Common myeloid progenitor, CD34-positive (primary cell): ENCODE measurements around the gene P2RX3.

ENCODE experiments used
- CTCF ChIA-PET: fragments of 350-600 bp; sonication (Branson Sonifier 250); formaldehyde crosslinking; loops from one replicate; lab custom pipeline; 2021; ENCODE audit warnings: antibody characterized with exemption; lab: Charles Lee
- POLR2A ChIA-PET: fragments of 350-600 bp; sonication (Branson Sonifier 250); formaldehyde crosslinking; loops from one replicate; lab custom pipeline; 2021; ENCODE audit warnings: antibody characterized with exemption; lab: Charles Lee
- DNase-seq, 3 donors: peaks; one replicate each; pipeline versions ENCODE4 v3.0.0 to v3.0.0-alpha.2; 2013
- H3K27ac ChIP-seq, 2 experiments: 1 replicate in 1 of 2; 2 replicates in 1 of 2; pipeline ENCODE4 v1.7.0; 2013; ENCODE audit warnings: inconsistent platforms in 2 of 2, low read length in 2 of 2, mild to moderate bottlenecking in 2 of 2, low read depth in 1 of 2, moderate library complexity in 1 of 2; ENCODE audit not compliant: severe bottlenecking in 2 of 2, insufficient read depth in 1 of 2, poor library complexity in 1 of 2
- H3K27me3 ChIP-seq, 5 experiments: replicated peaks in 2 of 5; 1 replicate in 3 of 5; 2 replicates in 2 of 5; pipeline versions ENCODE4 v1.6.1 to v1.7.0; 2013; ENCODE audit warnings: low read length in 4 of 5, mild to moderate bottlenecking in 2 of 5, moderate library complexity in 2 of 5, inconsistent platforms in 1 of 5; ENCODE audit not compliant: insufficient read depth in 5 of 5, control insufficient read depth in 4 of 5
- H3K36me3 ChIP-seq, 4 experiments: 1 replicate in 2 of 4; 2 replicates in 2 of 4; pipeline versions ENCODE4 v1.6.1 to v1.7.0; 2013; ENCODE audit warnings: low read length in 3 of 4, control low read depth in 1 of 4, mild to moderate bottlenecking in 1 of 4; ENCODE audit not compliant: control insufficient read depth in 4 of 4, insufficient read depth in 4 of 4
- H3K4me1 ChIP-seq, 4 experiments: 1 replicate in 3 of 4; 2 replicates in 1 of 4; pipeline versions ENCODE4 v1.6.1 to v1.7.1; 2013; ENCODE audit warnings: low read length in 3 of 4, mild to moderate bottlenecking in 3 of 4, control low read depth in 1 of 4, inconsistent platforms in 1 of 4, moderate library complexity in 1 of 4; ENCODE audit not compliant: control insufficient read depth in 4 of 4, insufficient read depth in 4 of 4; ENCODE audit errors: control extremely low read depth in 1 of 4
- H3K4me3 ChIP-seq, 7 experiments: 1 replicate in 4 of 7; 2 replicates in 3 of 7; pipeline versions ENCODE4 v1.5.1 to v1.7.0; 2013; ENCODE audit warnings: mild to moderate bottlenecking in 7 of 7, low read length in 6 of 7, moderate library complexity in 6 of 7, inconsistent platforms in 2 of 7, low read depth in 2 of 7, control low read depth in 1 of 7; ENCODE audit not compliant: insufficient read depth in 4 of 7, control insufficient read depth in 1 of 7; ENCODE audit errors: extremely low read depth in 1 of 7
- H3K9me3 ChIP-seq, 5 experiments: 1 replicate in 4 of 5; 2 replicates in 1 of 5; pipeline versions ENCODE4 v1.6.1 to v1.7.1; 2013; ENCODE audit warnings: low read length in 4 of 5, mild to moderate bottlenecking in 2 of 5, inconsistent platforms in 1 of 5, low read depth in 1 of 5, moderate library complexity in 1 of 5; ENCODE audit not compliant: control insufficient read depth in 4 of 5, insufficient read depth in 2 of 5; ENCODE audit errors: control extremely low read depth in 1 of 5
- WGBS: methylation state at CpG from one replicate; pipeline ENCODE4 v1.1.5; 2013; ENCODE audit not compliant: insufficient coverage; 5-methylcytosine and 5-hydroxymethylcytosine counted together

The P2RX3 gene

GRCh38 chr11:57414612-57415212 lies 76.6 kb downstream of the P2RX3 start:
- peak overlapping the region in 1 of 2 experiments; percentile 2 for H3K27ac ChIP-seq
- POLR2A ChIA-PET = no interaction called here
- H3K36me3 ChIP-seq = peaks cover 21 to 94% (median 56%) of the 10 kb centered on the region in 4 experiments
- DNase-seq = no peak
- H3K4me3 ChIP-seq = no peak overlapping the region
- H3K27me3 ChIP-seq = no peaks in the 10 kb centered on the region
- peaks cover 0 to 6% (median 2%) of the 10 kb centered on the region in 4 experiments for H3K4me1 ChIP-seq
- H3K9me3 ChIP-seq = no peaks in the 10 kb centered on the region
- CTCF ChIA-PET = interaction anchor here (0.8 kb wide), 1 partner anchor 12 kb away, joined by 3 read pairs; no protein-coding TSS in a partner anchor
- 100% methylated on average over 9 of the region's 11 CpGs for WGBS

GRCh38 chr11:57416436-57416835 lies 78.3 kb downstream of the P2RX3 start:
- POLR2A ChIA-PET = no interaction called here
- H3K36me3 ChIP-seq = peaks cover 23 to 96% (median 61%) of the 10 kb centered on the region in 4 experiments
- DNase-seq = no peak
- WGBS = no CpG with 5 or more reads among the region's 3 CpGs
- no peak overlapping the region for H3K4me3 ChIP-seq
- no peaks in the 10 kb centered on the region for H3K4me1 ChIP-seq
- CTCF ChIA-PET = interaction anchor here (1.3 to 1.9 kb wide), 4 partner anchors 7 to 40 kb away, joined by 3 to 7 read pairs (median 4); no protein-coding TSS in a partner anchor
- no peaks in the 10 kb centered on the region for H3K27me3 ChIP-seq
- H3K9me3 ChIP-seq = no peaks in the 10 kb centered on the region
- no peak overlapping the region for H3K27ac ChIP-seq

GRCh38 chr11:57417056-57417455 lies 78.9 kb downstream of the P2RX3 start:
- POLR2A ChIA-PET = no interaction called here
- no peaks in the 10 kb centered on the region for H3K4me1 ChIP-seq
- CTCF ChIA-PET = interaction anchor here (1.0 to 1.9 kb wide), 5 partner anchors 11 to 40 kb away, joined by 3 to 7 read pairs (median 4); no protein-coding TSS in a partner anchor
- no peaks in the 10 kb centered on the region for H3K9me3 ChIP-seq
- H3K4me3 ChIP-seq = no peak overlapping the region
- H3K27me3 ChIP-seq = no peaks in the 10 kb centered on the region
- peaks cover 23 to 96% (median 60%) of the 10 kb centered on the region in 4 experiments for H3K36me3 ChIP-seq
- DNase-seq = no peak
- no peak overlapping the region for H3K27ac ChIP-seq
- WGBS = 100% methylated on average over 4 of the region's 4 CpGs

- no peak for DNase-seq
- Histone ChIP-seq H3K4me3 (no peak overlapping the region), H3K9me3 (no peaks in the 10 kb centered on the region), H3K27me3 (no peaks in the 10 kb centered on the region), H3K36me3 (peaks cover 26 to 96% (median 57%) of the 10 kb centered on the region in 4 experiments), H3K27ac (no peak overlapping the region), H3K4me1 (peaks cover 0 to 5% (median 2%) of the 10 kb centered on the region in 4 experiments)
- ChIA-PET CTCF (interaction anchor here (1.2 to 1.9 kb wide), 3 partner anchors 12 to 39 kb away, joined by 4 to 7 read pairs (median 4); no protein-coding TSS in a partner anchor), POLR2A (no interaction called here)
These were observed 80.0 kb downstream of the P2RX3 start for GRCh38 chr11:57418131-57418530.

- no peak overlapping the region for H3K4me3 ChIP-seq
- DNase-seq = no peak
- H3K27ac ChIP-seq = no peak overlapping the region
- ChIA-PET CTCF (interaction anchor here (1.2 to 1.9 kb wide), 2 partner anchors 11 to 19 kb away, joined by 3 to 4 read pairs; no protein-coding TSS in a partner anchor), POLR2A (interaction anchor here (0.6 to 0.7 kb wide), 2 partner anchors 11 to 713 kb away, joined by 3 read pairs; no protein-coding TSS in a partner anchor)
- H3K36me3 ChIP-seq = peaks cover 21 to 94% (median 50%) of the 10 kb centered on the region in 4 experiments
- no peaks in the 10 kb centered on the region for H3K27me3 ChIP-seq
- peaks cover 4 to 13% (median 8%) of the 10 kb centered on the region in 4 experiments for H3K4me1 ChIP-seq
- H3K9me3 ChIP-seq = no peaks in the 10 kb centered on the region
- WGBS = 100% methylated on average over 2 of the region's 3 CpGs
These were observed 81.0 kb downstream of the P2RX3 start for GRCh38 chr11:57419146-57419545.

GRCh38 chr11:57421066-57421465 lies 82.9 kb downstream of the P2RX3 start:
- ChIA-PET CTCF (interaction anchor here (0.8 to 2.0 kb wide), 4 partner anchors 11 to 75 kb away, joined by 3 to 5 read pairs (median 4); no protein-coding TSS in a partner anchor), POLR2A (no interaction called here)
- H3K4me3 ChIP-seq = no peak overlapping the region
- peaks cover 9 to 30% (median 27%) of the 10 kb centered on the region in 4 experiments for H3K4me1 ChIP-seq
- H3K36me3 ChIP-seq = peaks cover 18 to 87% (median 34%) of the 10 kb centered on the region in 4 experiments
- H3K27me3 ChIP-seq = no peaks in the 10 kb centered on the region
- no peaks in the 10 kb centered on the region for H3K9me3 ChIP-seq
- no peak for DNase-seq
- 100% methylated on average over 3 of the region's 4 CpGs for WGBS
- no peak overlapping the region for H3K27ac ChIP-seq

GRCh38 chr11:57421805-57422204 lies 83.7 kb downstream of the P2RX3 start:
- Histone ChIP-seq H3K36me3 (peaks cover 14 to 83% (median 28%) of the 10 kb centered on the region in 4 experiments), H3K27me3 (no peaks in the 10 kb centered on the region), H3K4me3 (no peak overlapping the region), H3K27ac (no peak overlapping the region), H3K4me1 (peaks cover 13 to 37% (median 34%) of the 10 kb centered on the region in 4 experiments), H3K9me3 (no peaks in the 10 kb centered on the region)
- ChIA-PET CTCF (interaction anchor here (0.8 to 2.0 kb wide), 6 partner anchors 12 to 76 kb away, joined by 3 to 5 read pairs (median 4); no protein-coding TSS in a partner anchor), POLR2A (no interaction called here)
- DNase-seq = no peak
